A549 (cell line): ENCODE data around the gene RBMS3.

Experiments used
- BHLHE40 ChIP-seq: IDR thresholded peaks from 2 replicates; pipeline ENCODE4 v1.6.1; 2012; ENCODE audit warnings: low read depth, low read length, inconsistent platforms
- EP300 ChIP-seq, 2 experiments: fragments of >200 bp; sonication (Bioruptor Twin); formaldehyde crosslinking; IDR thresholded peaks; 2 replicates in 1 of 2; 3 replicates in 1 of 2; pipeline ENCODE4 v1.6.1; 2016 to 2017
- HDAC2 ChIP-seq: fragments of 200-600 bp; sonication (generic); IDR thresholded peaks from 2 replicates; pipeline ENCODE4 v1.6.1; 2016
- KDM1A ChIP-seq: fragments of 200-600 bp; sonication (generic); IDR thresholded peaks from 2 replicates; pipeline ENCODE4 v1.6.1; 2016; ENCODE audit warnings: low read depth, mild to moderate bottlenecking
- POLR2A ChIP-seq: IDR thresholded peaks from 2 replicates; pipeline ENCODE4 v1.6.1; 2012; ENCODE audit warnings: mild to moderate bottlenecking, low read length
- POLR2AphosphoS2 ChIP-seq: conservative IDR thresholded peaks from 2 replicates; pipeline ENCODE4 v1.6.1; 2012; ENCODE audit warnings: low read length, improper control_type of control experiment, inconsistent platforms
- RCOR1 ChIP-seq: fragments of 150-350 bp; IDR thresholded peaks from 2 replicates; pipeline ENCODE4 v1.6.1; 2014; ENCODE audit warnings: antibody characterized with exemption, low read length, low read depth
- SMC3 ChIP-seq: fragments of >200 bp; sonication (Bioruptor Twin); formaldehyde crosslinking; IDR thresholded peaks from 3 replicates; pipeline ENCODE4 v1.6.1; 2018; ENCODE audit warnings: inconsistent platforms
- ZSCAN20 ChIP-seq: fragments of 250-450 bp; sonication (Bioruptor Pico); IDR thresholded peaks from 2 replicates; pipeline ENCODE4 v1.8.0; 2022; ENCODE audit warnings: mild to moderate bottlenecking, moderate library complexity
- TF ChIP-seq, protein P1 (sequence below): fragments of >200 bp; sonication (Bioruptor Twin); formaldehyde crosslinking; IDR thresholded peaks from 3 replicates; pipeline ENCODE4 v1.5.1; 2016
- TF ChIP-seq, protein P2 (sequence below): IDR thresholded peaks from 2 replicates; pipeline ENCODE4 v1.6.1; 2012
- TF ChIP-seq, protein P3 (sequence below): fragments of 150-350 bp; IDR thresholded peaks from 2 replicates; pipeline ENCODE4 v1.6.1; 2014; ENCODE audit warnings: low read depth, mild to moderate bottlenecking, low read length

DNA sequence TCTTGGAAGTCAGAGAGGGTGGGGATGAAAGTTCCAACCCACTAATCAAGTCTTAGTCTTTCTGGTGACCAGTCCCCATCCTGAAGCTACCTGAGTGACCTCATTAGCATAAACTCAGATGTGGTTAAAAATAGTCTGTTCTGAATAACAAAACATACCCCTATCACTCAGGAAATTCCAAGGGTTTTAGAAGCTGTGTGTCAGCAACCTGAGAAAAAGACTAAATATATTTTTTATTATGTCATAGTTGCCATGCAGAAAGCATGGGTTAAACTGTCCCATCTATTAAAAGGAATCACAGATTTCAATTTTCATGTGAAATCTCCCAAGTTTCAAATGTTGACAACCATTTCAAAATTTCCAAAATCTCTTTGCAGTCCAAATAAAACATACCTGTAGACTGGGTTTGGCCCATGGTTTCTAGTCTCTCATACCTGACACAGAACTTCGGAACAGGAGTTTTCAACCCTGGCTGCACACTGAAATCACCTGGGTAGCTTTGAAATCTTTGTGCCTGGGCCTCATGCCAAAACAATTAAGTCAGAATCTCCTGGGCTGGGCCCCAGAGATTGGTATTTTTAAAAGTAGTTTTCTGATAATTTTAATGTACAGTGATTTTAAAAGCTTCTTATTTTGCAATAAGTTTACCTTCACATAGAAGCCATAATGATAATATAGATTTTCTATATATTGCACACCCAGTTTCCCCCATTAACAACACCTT, 476.3 kb downstream of the RBMS3 start:
- TF ChIP-seq EP300 (IDR thresholded peaks at IDR 0.05) = no peak
- no peak for TF ChIP-seq POLR2A
- no peak for TF ChIP-seq HDAC2
- TF ChIP-seq, protein P1, sequence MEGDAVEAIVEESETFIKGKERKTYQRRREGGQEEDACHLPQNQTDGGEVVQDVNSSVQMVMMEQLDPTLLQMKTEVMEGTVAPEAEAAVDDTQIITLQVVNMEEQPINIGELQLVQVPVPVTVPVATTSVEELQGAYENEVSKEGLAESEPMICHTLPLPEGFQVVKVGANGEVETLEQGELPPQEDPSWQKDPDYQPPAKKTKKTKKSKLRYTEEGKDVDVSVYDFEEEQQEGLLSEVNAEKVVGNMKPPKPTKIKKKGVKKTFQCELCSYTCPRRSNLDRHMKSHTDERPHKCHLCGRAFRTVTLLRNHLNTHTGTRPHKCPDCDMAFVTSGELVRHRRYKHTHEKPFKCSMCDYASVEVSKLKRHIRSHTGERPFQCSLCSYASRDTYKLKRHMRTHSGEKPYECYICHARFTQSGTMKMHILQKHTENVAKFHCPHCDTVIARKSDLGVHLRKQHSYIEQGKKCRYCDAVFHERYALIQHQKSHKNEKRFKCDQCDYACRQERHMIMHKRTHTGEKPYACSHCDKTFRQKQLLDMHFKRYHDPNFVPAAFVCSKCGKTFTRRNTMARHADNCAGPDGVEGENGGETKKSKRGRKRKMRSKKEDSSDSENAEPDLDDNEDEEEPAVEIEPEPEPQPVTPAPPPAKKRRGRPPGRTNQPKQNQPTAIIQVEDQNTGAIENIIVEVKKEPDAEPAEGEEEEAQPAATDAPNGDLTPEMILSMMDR = no peak
- TF ChIP-seq, protein P2, sequence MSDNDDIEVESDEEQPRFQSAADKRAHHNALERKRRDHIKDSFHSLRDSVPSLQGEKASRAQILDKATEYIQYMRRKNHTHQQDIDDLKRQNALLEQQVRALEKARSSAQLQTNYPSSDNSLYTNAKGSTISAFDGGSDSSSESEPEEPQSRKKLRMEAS = no peak
- TF ChIP-seq, protein P3, sequence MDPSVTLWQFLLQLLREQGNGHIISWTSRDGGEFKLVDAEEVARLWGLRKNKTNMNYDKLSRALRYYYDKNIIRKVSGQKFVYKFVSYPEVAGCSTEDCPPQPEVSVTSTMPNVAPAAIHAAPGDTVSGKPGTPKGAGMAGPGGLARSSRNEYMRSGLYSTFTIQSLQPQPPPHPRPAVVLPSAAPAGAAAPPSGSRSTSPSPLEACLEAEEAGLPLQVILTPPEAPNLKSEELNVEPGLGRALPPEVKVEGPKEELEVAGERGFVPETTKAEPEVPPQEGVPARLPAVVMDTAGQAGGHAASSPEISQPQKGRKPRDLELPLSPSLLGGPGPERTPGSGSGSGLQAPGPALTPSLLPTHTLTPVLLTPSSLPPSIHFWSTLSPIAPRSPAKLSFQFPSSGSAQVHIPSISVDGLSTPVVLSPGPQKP = no peak
- TF ChIP-seq ZSCAN20 = no peak
- no peak for TF ChIP-seq KDM1A
- no peak for TF ChIP-seq POLR2AphosphoS2
- no peak for TF ChIP-seq BHLHE40
- no peak for TF ChIP-seq SMC3
- no peak for TF ChIP-seq RCOR1
